HG03558 (cell line): ENCODE results near the gene RB1.
"Not testable (repeated sequence)": the region's sequence is repeated elsewhere in the genome, so short reads cannot be mapped to it uniquely, and the experiment has no call there.

ENCODE experiments used
- ATAC-seq: cut with Tn5 transposase; IDR thresholded peaks from one replicate; pipeline ENCODE4 v1.9.1; 2021; ENCODE audit warnings: moderate number of reproducible peaks; ENCODE audit not compliant: unreplicated experiment; ENCODE audit errors: extremely low read depth

Gene RB1

DNA sequence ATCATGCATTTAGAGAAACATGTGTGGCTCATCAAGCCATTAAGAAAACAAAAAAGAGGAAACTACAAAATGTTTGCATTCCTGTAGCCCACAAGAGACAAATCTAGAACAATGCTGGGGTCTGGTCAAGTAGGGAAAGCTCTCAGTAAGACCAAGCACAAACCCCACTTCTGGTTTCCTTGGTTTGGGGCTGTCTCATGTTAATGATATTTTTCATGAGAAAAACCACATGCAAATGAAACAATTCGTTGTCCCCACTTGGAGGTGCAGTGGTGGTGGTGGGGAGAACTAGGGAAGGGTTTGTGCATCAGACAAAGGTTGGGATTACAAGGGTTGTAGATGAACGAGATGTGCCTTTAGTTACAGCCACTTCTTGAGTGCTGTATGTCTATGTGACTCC lies 7.0 kb upstream of the RB1 start:
- ATAC-seq, result no peak

DNA sequence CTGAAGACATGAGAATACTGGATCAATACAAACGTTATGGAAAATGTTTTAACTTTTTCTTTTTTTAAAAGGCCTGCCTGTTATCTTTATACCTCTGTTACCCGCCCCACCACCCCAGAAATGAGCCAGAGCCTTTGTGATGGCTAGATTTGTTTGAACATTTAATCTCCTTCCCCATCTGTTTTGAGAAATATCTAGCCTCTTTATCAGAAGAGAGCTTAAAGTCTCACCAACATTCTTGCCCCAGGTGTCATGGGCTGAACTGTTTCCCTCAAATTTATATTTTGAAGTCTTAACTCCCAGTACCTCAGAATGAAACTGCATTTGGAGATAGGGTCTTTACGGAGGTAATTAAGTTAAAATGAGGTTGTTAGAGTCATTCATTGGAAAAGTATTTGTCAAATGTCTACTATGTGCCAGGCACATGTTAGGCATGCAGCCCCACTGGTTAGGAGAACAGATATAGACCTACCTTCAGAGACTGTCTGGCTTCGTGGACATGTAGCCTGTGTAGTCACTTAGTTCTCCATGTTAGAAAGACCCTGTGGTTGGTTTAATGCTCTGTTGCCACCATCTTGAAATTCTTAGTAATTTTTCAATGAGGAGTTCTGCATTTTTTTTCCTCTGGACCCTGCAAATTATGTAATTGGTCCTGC lies 6.3 kb upstream of the RB1 start:
- ATAC-seq, result no peak

DNA sequence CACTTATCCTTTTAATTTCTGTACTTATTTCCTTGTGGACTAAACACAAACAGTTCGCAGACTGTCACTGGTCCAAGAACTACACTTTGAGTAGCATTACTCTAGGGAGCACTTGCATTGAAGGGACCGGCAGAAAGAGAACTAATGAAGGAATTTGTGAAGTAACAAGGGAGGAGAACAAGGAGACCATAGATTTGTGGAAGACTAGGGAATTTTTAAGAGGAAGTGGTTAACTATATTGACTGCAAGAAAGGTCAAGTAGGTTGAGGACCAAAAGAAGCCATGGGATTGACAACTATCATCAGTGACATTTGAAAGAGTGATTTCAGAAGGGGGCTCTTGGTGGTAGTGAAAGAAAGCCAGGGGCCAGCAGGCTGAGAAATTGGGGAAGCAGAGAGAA lies 4.0 kb upstream of the RB1 start:
- no peak for ATAC-seq

DNA sequence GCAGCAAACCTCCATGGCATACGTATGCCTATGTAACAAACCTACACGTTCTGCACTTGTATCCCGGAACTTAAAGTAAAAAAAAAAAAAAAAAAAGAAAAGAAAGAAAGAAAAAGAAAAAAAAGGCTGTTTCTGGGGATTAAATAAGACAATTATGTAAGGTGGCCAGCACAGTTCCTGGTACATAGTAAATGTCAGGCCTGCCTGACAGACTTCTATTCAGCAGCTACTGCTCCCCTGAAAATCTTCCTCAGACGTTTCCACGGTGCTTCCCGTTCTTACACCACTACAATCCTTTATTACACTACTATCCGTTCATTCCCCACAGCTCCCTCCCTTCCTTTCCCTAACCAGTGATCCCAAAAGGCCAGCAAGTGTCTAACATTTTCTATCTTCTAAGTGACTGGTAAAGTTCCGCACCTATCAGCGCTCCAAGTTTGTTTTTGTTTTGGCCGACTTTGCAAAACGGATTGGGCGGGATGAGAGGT lies 636 bp upstream of the RB1 start:
- ATAC-seq, result no peak

DNA sequence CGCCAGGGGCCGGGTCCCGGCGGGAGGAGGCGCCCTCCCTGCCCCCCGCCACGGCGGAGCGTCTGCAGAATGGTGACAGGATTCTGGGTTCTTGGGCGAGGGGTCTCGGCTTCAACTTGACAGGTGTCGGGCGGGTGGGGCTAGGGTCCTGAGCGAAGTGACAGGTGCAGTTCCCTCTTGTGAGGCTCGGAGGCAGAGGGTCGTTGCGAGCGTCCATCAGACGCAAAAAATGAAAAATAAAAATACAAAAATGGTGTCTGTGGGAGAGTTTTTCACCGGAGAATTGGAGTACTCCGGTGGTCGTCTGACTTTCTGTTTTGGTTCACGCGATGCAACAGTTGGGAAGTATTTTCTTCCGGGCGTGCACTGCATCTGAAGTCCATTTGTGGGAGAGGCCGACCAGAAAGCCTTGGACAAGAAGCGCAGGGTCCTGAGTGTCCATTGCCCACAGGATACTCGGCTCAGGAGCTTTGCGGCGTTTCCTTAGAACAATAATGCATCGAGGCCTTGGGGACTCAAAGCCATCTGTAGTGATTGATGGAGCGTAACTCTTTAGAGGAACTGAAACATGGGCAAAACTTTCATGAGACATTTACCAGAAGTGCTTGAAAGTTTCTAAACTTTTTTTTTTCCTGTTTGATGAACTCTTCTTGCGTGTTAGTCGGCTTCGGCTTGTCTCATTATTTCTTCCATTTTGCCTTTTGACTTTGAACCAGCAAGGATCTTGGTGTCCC lies 759 bp downstream of the RB1 start:
- ATAC-seq, result peak; percentile 83

DNA sequence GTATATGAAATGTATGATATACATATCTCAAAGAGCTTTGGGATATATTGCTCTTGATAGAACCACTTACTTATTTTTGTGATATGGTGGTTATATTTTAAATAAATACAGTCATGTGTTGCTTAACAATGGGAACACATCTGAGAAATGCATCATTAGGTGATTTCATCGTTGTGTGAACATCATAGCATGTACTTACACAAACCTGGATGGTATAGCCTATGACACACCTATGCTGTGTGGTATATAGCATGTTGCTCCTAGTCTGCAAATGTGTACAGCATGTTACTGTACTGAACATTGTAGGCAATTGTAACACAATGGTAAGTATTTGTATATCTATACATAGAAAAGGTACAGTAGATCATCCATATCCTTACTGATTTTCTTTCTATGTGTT lies 7.7 kb downstream of the RB1 start:
- ATAC-seq, result no peak

DNA sequence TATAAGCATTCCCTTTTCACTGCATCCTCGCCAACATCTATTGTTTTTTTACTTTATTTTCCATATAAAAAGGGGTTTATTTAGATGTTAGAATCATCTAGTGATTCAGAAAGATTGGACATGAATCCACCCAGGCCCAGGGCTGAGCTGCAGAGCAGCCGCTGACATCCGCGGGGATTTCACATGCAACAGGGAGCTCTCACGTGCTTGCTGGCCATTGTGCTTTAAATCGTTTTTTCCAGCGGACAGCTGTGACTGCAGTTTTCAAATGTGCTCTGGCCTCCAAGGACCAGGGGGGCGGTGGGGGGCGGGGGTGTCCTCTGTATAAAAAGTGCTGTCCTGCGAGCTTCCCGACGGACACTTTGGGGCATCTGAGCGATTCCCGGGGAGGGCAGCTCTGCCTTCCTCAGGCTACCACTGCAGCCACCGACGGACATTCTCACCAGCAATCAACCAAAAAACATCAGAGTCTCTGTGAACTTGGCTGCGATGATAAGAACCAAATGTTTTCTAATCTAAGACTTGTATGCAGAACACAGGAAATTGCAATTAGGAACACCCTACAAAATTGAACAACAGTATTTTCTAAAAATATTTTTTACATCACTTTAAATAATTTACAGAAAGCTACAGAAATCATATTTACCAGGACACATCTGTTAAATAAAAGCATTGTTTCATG lies 12.6 kb downstream of the RB1 start:
- no peak for ATAC-seq

DNA sequence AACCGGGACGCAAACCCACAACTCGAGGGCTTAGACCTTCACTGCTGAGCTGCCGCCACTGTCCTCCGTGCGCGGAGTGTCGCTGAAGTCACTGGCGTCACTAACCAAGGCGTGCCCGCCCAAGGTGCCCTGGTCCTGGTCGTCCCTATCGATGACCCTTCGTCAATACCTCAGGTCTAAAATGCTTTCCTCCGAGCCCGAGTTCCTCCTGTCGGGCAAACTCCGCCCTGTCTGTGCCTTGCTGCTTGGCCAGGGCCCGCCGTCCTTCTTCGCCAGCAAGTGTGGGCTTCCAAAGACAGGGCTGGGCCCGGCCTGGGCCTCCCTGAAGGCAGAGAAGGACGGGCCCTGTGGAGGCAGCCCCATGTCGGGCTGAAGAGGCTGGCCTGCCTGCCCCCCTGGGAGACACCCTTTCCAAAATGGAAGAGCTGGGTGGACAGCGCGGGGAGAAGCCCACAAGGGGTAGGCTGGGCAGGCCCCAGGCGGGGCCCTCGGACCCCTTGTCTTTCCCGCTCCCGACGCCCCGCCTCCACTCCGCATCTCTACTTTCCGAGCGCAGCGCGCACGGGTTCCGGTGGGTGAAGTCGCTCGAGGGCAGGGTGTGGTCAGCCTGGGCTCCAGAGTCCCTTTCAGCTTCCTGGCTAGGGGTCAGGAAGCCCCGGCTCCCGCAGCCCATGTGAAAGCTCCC lies 13.4 kb downstream of the RB1 start:
- ATAC-seq, result no peak

DNA sequence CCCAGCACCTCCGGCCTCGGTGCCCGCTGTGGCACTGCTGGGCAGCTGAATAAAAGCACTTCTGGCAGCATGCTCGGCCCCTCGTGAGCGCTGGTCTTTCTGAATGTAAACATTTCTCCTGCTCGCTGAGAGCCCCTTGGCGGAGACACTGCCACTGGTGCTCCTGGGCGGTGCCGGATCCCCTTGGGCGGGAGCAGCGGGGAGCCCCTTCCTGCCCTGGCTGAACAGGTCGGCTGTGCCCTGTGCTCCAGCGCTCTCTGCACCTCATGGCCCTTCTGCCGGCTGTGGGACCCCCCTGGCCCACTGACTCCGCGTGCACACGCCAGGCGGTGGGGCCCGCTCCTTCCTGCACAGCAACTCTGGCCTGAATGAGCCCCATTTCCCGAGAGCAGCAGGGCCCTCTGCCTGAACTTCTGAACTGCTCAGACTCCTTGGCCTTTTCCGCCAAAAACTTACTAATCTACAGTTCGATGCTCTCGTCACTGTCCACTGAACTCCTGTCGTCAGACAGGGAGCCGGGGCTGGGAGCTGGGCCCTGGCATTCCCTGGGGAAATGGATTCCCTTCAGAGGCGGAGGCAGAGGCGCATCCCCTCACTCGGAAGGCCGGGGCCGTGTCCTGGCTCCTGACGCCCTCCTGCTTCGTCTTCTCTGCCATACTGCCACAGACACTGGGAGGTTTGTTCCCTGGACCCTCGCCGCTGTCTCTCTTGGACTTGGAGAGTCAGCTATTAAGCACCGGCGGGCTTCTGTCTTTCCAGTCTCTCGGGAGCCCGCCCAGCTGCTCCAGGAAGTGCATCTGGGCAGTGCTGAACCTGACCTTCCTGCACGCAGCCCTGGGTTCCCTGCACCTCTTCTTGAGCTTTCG lies 14.2 kb downstream of the RB1 start:
- ATAC-seq, result no peak

DNA sequence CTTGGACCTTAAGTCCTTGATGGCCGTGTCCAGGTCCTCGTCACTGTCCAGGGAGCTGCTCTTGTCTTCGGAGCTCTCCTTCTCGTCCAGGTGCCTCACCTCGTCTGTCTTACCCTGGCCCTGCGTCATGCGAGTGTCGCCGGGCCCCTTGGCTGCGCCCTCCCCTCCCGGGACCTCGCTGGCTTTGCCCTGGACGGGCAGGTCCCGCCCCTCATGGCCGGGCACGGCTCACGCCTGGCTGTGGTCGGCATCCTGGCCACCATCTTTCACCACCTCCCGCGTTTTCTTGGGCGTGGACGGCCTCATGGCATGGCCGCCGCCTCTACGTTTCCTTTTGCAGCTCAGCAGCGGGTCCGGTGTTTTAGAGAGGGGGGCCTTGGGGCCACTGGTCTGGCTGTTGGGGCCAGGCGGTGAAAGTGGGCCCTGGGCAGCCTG lies 14.8 kb downstream of the RB1 start:
- ATAC-seq, result no peak

DNA sequence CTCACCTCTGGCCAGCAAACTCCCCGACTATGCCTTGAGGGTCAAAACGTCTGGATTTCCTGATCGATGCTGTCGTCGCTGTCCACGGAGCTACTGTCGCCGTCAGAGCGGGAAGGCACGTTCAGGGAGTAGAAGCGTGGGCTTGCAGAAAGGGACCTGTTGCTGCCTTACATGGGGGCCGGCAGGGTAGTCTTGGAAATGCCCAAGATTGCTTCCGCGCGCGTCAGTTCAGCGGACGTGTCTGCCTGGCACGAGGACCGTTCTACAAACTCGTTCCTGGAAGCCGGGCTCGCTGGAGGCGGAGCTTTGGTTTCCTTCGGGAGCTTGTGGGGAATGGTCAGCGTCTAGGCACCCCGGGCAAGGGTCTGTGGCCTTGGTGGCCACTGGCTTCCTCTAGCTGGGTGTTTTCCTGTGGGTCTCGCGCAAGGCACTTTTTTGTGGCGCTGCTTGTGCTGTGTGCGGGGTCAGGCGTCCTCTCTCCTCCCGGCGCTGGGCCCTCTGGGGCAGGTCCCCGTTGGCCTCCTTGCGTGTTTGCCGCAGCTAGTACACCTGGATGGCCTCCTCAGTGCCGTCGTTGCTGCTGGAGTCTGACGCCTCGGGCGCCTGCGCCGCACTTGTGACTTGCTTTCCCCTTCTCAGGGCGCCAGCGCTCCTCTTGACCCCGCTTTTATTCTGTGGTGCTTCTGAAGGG lies 15.4 kb downstream of the RB1 start:
- no peak for ATAC-seq

DNA sequence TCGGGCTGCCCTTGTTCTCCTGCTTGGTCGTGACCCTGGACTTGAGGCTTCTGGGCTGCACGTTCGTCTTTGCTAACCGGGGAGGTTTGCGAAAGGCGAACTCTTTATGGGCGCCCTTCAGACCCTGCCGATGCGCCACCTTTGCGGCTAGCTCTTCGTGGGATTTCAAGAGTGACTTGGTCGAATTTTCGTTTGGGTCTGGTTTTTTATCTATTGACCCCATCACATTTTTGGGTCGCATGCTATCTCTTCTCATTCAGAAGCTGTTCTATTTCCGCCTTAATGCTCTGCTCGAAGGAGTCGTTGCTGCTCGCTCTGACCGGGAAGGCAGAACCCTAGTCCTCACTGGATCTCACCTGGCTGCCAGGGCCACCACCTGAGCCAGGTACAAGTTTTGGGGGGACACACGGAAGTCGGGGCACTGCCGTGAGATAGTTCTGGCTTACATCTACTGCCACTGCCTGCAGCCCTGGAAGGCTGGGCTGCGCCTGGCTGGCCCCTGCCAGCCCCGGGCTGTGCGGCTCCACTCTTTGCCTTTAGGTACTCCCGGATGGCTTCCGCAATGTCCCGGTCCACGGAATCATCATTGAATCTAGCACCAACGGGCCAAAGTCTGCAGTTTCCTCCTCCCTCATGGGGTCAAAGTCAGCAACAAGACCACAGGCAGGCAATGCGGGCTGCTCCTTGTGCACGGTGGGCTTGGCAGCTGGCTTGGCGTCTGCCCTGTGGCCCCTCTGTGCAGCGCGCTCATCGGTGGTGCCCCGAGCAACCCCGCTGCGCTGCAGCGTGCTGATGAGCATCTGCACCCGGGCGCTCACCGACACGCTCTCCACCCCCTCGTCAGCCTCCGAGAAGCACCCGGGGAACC lies 16.2 kb downstream of the RB1 start:
- ATAC-seq, result no peak

DNA sequence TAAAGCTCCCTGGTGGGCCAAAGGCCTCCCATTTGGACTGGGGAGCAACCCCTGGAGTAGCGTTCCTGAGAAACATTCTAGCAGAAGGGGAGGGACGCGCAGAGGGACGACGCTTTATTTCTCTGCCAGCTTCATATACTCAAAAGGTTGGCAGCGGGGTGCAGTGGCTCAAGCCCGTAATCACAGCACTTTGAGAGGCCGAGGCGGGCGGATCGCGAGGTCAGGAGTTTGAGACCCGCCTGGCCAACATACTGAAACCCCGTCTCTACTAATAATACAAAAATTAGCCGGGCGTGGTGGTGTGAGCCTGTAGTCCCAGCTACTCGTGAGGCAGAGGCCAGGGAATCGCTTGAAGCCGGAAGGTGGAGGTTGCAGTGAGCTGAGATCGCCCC lies 16.8 kb downstream of the RB1 start:
- ATAC-seq, result no peak

DNA sequence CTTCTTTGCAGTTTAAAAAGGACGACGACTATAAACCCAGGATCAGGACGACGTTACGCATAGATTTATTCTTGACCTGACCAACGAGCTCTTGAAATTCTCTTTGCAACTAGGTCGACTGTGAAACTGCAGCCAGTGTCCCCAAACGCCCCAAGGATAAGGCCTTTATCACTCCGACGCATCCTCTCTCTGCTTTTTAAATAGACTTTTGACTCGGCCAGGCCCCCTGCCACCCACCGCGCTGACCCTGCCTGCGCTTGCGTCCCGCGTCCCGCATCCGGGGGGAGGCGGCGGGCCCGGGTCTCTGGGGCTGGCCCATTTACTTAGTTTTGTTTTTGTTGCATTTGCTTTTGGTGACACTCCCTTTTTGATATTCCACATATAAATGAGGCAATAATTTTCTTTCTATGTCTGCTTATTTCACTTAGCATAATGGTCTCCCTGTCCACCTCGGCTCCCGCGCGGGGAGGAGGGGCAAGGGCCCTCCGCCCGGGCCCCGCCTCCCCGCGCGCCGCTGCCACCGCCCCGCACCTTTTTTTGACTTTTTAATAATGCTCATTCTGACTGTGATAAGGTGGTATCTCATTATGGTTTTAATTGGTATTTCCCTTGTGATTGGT lies 17.4 kb downstream of the RB1 start:
- no peak for ATAC-seq

DNA sequence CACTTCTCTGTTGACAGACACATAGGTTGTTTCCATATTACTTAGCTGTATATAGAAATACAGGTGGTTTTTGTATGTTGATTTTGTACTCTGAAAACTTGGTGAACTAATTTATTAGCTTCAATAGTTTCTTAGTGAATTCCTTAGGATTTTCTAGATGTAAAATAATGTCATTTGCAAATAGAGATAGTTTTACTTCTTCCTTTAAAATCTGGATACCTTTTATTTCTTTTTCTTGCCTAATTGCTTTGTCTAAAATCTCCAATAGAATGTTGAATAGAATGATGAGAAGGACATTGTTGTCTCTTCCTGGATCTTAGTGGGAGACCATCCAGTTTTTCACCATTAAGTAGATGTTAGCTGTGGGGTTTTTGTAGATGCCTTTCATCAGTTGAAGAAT lies 18.7 kb downstream of the RB1 start:
- no peak for ATAC-seq

DNA sequence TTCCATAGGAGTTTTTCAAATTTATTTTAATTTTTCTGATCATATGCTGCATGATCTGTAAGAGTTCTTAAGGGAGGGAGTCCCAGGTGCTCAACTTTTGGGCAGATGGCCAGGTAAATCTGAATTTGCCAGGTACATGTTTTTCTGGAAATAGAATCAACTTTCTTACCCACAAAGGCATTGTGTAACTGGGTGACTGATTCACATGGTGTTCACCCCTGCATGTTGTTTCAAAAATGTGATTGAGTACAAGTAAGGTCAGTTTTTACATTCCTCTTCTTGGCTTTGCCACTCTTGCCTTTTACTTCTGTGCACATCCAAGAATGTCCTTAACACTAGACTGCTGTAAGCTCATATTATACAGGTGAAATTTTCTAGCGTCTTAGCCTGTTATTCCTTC lies 30.4 kb downstream of the RB1 start:
- no peak for ATAC-seq

DNA sequence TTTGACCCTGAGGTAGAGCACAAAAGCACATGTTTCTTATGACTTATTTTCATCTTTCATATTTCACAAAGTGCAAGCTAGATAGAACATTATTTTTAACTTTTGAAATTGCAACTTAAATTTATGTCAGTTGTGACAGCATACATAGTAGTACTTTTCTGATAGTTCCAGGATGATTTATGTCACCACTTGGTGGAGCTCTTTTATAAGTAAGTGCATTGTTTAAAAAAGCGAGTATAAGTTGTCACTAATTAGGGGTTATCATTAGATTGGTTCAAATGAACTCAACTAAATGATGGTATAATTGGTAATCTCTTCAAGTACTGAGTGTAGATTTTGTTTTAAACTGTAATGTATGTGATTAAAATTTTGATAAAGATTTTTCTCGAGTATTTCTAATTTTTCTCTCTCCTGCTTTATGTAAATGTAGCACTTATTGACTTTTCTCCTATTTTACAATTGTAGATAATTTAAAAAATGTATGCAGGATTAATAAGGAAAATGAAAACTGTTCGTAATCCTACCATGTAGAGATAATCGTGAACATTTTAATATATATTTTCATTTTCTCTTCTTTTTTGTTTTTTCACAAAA lies 31.1 kb downstream of the RB1 start:
- ATAC-seq, result no peak

DNA sequence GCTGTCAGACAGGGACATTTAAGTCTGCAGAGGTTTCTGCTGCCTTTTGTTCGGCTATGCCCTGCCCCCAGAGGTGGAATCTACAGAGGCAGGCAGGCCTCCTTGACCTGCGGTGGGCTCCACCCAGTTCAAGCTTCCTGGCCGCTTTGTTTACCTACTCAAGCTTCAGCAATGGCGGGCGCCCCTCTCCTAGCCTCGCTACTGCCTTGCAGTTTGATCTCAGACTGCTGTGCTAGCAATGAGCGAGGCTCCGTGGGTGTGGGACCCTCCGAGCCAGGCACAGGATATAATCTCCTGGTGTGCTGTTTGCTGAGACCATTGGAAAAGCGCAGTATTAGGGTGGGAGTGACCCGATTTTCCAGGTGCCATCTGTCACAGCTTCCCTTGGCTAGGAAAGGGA lies 35.6 kb downstream of the RB1 start:
- not testable (repeated sequence) for ATAC-seq
